B cell (primary cell): ENCODE measurements around the gene PACSIN2. TPM values are rescaled to one million over a fixed set of nuclear protein-coding genes. Genes with fewer than 3 reads are reported as not detected.
A peak's percentile ranks its signal among the peaks of the same experiment; 100 is the strongest.

Experiments used
- ATAC-seq: fragments of 200-7000 bp; cut with Tn5 transposase; one replicate; pipeline ENCODE4 v1.10.0; 2021; ENCODE audit warnings: low read depth, mild to moderate bottlenecking, moderate number of reproducible peaks, moderate library complexity
- CTCF ChIA-PET: fragments of 350-600 bp; sonication (Branson Sonifier 250); formaldehyde crosslinking; loops from one replicate; lab custom pipeline; 2021; ENCODE audit warnings: antibody characterized with exemption, inconsistent platforms; lab: Charles Lee
- POLR2A ChIA-PET: fragments of 350-600 bp; sonication (Branson Sonifier 250); formaldehyde crosslinking; loops from one replicate; lab custom pipeline; 2021; ENCODE audit warnings: antibody characterized with exemption; lab: Charles Lee
- DNase-seq: peaks from one replicate; pipeline ENCODE4 v3.0.0; 2013
- H2AFZ ChIP-seq: 2 replicates; pipeline ENCODE4 v1.6.1; 2012; ENCODE audit warnings: mild to moderate bottlenecking, low read depth, low read length; ENCODE audit not compliant: insufficient read depth, poor library complexity, severe bottlenecking
- H3K27ac ChIP-seq, 2 donors: 1 replicate in 1 of 2; 2 replicates in 1 of 2; pipeline ENCODE4 v1.5.1; 2012 to 2013; ENCODE audit warnings: low read length in 2 of 2, mild to moderate bottlenecking in 2 of 2, moderate library complexity in 1 of 2
- H3K27me3 ChIP-seq, 4 experiments: fragments of 200-600 bp in 1 of 4; sonication (generic) in 1 of 4; replicated peaks in 1 of 4; 1 replicate in 2 of 4; 2 replicates in 2 of 4; pipeline versions ENCODE4 v1.6.1 to v1.7.0; 2013 to 2016; ENCODE audit warnings: low read length in 3 of 4, mild to moderate bottlenecking in 2 of 4, mixed read lengths in 1 of 4, moderate library complexity in 1 of 4; ENCODE audit not compliant: insufficient read depth in 4 of 4, control insufficient read depth in 3 of 4; ENCODE audit errors: control extremely low read depth in 1 of 4
- H3K36me3 ChIP-seq, 2 experiments: replicated peaks in 1 of 2; 1 replicate in 1 of 2; 2 replicates in 1 of 2; pipeline versions ENCODE4 v1.6.1 to v1.7.1; 2013; ENCODE audit warnings: low read length in 1 of 2; ENCODE audit not compliant: insufficient read depth in 2 of 2, control insufficient read depth in 1 of 2; ENCODE audit errors: control extremely low read depth in 1 of 2, extremely low read depth in 1 of 2
- H3K4me1 ChIP-seq, 2 donors: fragments of 200-600 bp in 1 of 2; sonication (generic) in 1 of 2; 1 replicate in 1 of 2; 2 replicates in 1 of 2; pipeline versions ENCODE4 v1.5.1 to v1.6.1; 2013 to 2017; ENCODE audit warnings: low read length in 2 of 2; ENCODE audit not compliant: control insufficient read depth in 2 of 2, insufficient read depth in 2 of 2
- H3K4me2 ChIP-seq: replicated peaks from 2 replicates; pipeline ENCODE3; 2012; ENCODE audit warnings: mild to moderate bottlenecking, low read depth, low read length; ENCODE audit not compliant: poor library complexity, severe bottlenecking
- H3K4me3 ChIP-seq, 5 experiments: fragments of 200-600 bp in 1 of 5; sonication (generic) in 1 of 5; 1 replicate in 3 of 5; 2 replicates in 2 of 5; pipeline versions ENCODE4 v1.5.1 to v1.7.0; 2011 to 2016; ENCODE audit warnings: low read length in 4 of 5, mild to moderate bottlenecking in 4 of 5, low read depth in 2 of 5, control low read depth in 1 of 5, moderate library complexity in 1 of 5; ENCODE audit not compliant: insufficient read depth in 1 of 5; ENCODE audit errors: control extremely low read depth in 1 of 5, extremely low read depth in 1 of 5
- H3K79me2 ChIP-seq: fragments of 200-600 bp; sonication (generic); one replicate; pipeline ENCODE4 v1.6.0; 2016; ENCODE audit warnings: low read length; ENCODE audit not compliant: control insufficient read depth, insufficient read depth
- H3K9ac ChIP-seq: fragments of 200-600 bp; sonication (generic); 2 replicates; pipeline ENCODE4 v1.6.1; 2017; ENCODE audit warnings: mild to moderate bottlenecking, low read length, moderate library complexity
- H3K9me3 ChIP-seq, 3 donors: one replicate each; pipeline versions ENCODE4 v1.6.1 to v1.7.1; 2013; ENCODE audit warnings: low read length in 2 of 3; ENCODE audit not compliant: control insufficient read depth in 2 of 3, insufficient read depth in 1 of 3; ENCODE audit errors: control extremely low read depth in 1 of 3
- H4K20me1 ChIP-seq: 2 replicates; pipeline ENCODE4 v1.6.0; 2012; ENCODE audit warnings: mild to moderate bottlenecking, low read length; ENCODE audit not compliant: insufficient read depth, control insufficient read depth, poor library complexity, severe bottlenecking
- H3K27ac Mint-ChIP-seq: one replicate; pipeline ENCODE4 v1.8.0; 2021; ENCODE audit warnings: mixed read lengths
- H3K27me3 Mint-ChIP-seq: one replicate; pipeline ENCODE4 v1.8.0; 2021; ENCODE audit warnings: mixed read lengths
- H3K4me1 Mint-ChIP-seq: one replicate; pipeline ENCODE4 v1.8.0; 2021; ENCODE audit warnings: mixed read lengths
- H3K4me3 Mint-ChIP-seq: one replicate; pipeline ENCODE4 v1.8.0; 2021; ENCODE audit warnings: mixed read lengths
- H3K9me3 Mint-ChIP-seq: one replicate; pipeline ENCODE4 v1.8.0; 2022; ENCODE audit warnings: mixed read lengths; ENCODE audit not compliant: insufficient read depth
- CTCF ChIP-seq: fragments of 200-600 bp; IDR thresholded peaks from one replicate; pipeline ENCODE4 v1.8.0; 2022; ENCODE audit warnings: antibody characterized with exemption, mild to moderate bottlenecking
- EZH2 ChIP-seq: IDR thresholded peaks from 2 replicates; pipeline ENCODE4 v1.6.1; 2012; ENCODE audit warnings: borderline replicate concordance, low read depth, mild to moderate bottlenecking, moderate library complexity, low read length; ENCODE audit not compliant: insufficient read depth, poor library complexity, severe bottlenecking
- WGBS: methylation state at CpG from one replicate; pipeline ENCODE4 v1.1.5; 2013; ENCODE audit warnings: missing lambda C conversion rate; ENCODE audit not compliant: insufficient coverage; 5-methylcytosine and 5-hydroxymethylcytosine counted together
- intact Hi-C: fragments of 100-400 bp; cut with micrococcal nuclease; formaldehyde crosslinking; loops from one replicate; pipeline ENCODE4 v1.10.0; 2022
- polyA plus RNA-seq: library from polyadenylated mRNA; depleted of rRNA; stranded (reverse); fragments of >200 nt; gene quantifications from 2 replicates; pipeline ENCODE4 v1.2.3, GENCODE V29; 2012
- total RNA-seq, 2 donors: library from RNA; stranded (reverse); fragments of 120-200 nt in 1 of 2; gene quantifications; 1 replicate in 1 of 2; 2 replicates in 1 of 2; pipeline versions ENCODE4 v1.2.3 to v1.2.4, GENCODE V29; 2013 to 2022

The PACSIN2 gene
- total and polyA plus RNA-seq, 2 donors (not counting 1 experiment from before 2014, with no cell fraction given): 26.9 to 59.3 TPM

- no peak for ATAC-seq
Observed at GRCh38 chr22:43060183-43060582, 45.2 kb upstream of the PACSIN2 start.

More at GRCh38 chr22:43060183-43060582, 45.2 kb upstream of the PACSIN2 start:
- no peaks in the 10 kb centered on the region for H3K27me3 Mint-ChIP-seq
- no peak overlapping the region for H3K27ac Mint-ChIP-seq
- H4K20me1 ChIP-seq: no peaks in the 10 kb centered on the region
- TF ChIP-seq CTCF (peak; percentile 66), EZH2 (no peak)
- H3K9me3 Mint-ChIP-seq: no peaks in the 10 kb centered on the region
- no peak overlapping the region for H3K27ac ChIP-seq
- intact Hi-C loops: no loop called here
- ChIA-PET POLR2A (interaction anchor here (0.6 kb wide), 1 partner anchor 1524 kb away, joined by 3 read pairs; no protein-coding TSS in a partner anchor), CTCF (interaction anchor here (1.1 to 1.5 kb wide), 4 partner anchors 13 to 193 kb away, joined by 3 to 4 read pairs (median 4); no protein-coding TSS in a partner anchor)
- no peaks in the 10 kb centered on the region for H3K4me1 Mint-ChIP-seq
- WGBS: 68% methylated on average over 5 of the region's 5 CpGs
- no peaks in the 10 kb centered on the region for H3K79me2 ChIP-seq
- no peak overlapping the region for H3K4me3 Mint-ChIP-seq
- peak; percentile 37 for DNase-seq
- no peak overlapping the region for H2AFZ ChIP-seq
- H3K9ac ChIP-seq: no peak overlapping the region
- H3K9me3 ChIP-seq: peaks cover 0 to 4% (median 0%) of the 10 kb centered on the region in 3 donors
- H3K27me3 ChIP-seq: no peaks in the 10 kb centered on the region
- peaks cover 0 to 2% of the 10 kb centered on the region in 2 experiments for H3K36me3 ChIP-seq
- H3K4me2 ChIP-seq: no peak overlapping the region
- no peaks in the 10 kb centered on the region for H3K4me1 ChIP-seq
- H3K4me3 ChIP-seq: no peak overlapping the region
